GM10266 (cell line): ENCODE data around the gene BLID.

Source experiments
- DNase-seq: peaks from one replicate; pipeline ENCODE4 v3.0.0; 2012; ENCODE audit errors: extremely low spot score
- CTCF ChIP-seq: IDR thresholded peaks from 2 replicates; pipeline ENCODE4 v1.5.1; 2012; ENCODE audit warnings: mild to moderate bottlenecking, low read depth; ENCODE audit not compliant: control insufficient read depth, insufficient read depth; ENCODE audit errors: missing control alignments

Gene BLID

GRCh38 chr11:122081073-122081472 is 34.9 kb downstream of the BLID start:
- no peak for TF ChIP-seq CTCF

GRCh38 chr11:122077459-122077858 is 38.6 kb downstream of the BLID start:
- TF ChIP-seq CTCF, result no peak
- DNase-seq, result no peak

More at GRCh38 chr11:122081073-122081472, 34.9 kb downstream of the BLID start:
- DNase-seq, result no peak

- TF ChIP-seq CTCF, result no peak
- DNase-seq, result no peak
These were observed 39.4 kb downstream of the BLID start for GRCh38 chr11:122076512-122077120.

- TF ChIP-seq CTCF, result no peak
- no peak for DNase-seq
These were observed 41.0 kb downstream of the BLID start for GRCh38 chr11:122075016-122075415.

- TF ChIP-seq CTCF, result no peak
These were observed 42.0 kb downstream of the BLID start for GRCh38 chr11:122074022-122074421.

GRCh38 chr11:122071709-122072202 is 44.3 kb downstream of the BLID start:
- no peak for DNase-seq
- TF ChIP-seq CTCF, result no peak

More at GRCh38 chr11:122074022-122074421, 42.0 kb downstream of the BLID start:
- no peak for DNase-seq

- no peak for DNase-seq
These were observed 46.2 kb downstream of the BLID start for GRCh38 chr11:122069707-122070360.

More at GRCh38 chr11:122069707-122070360, 46.2 kb downstream of the BLID start:
- no peak for TF ChIP-seq CTCF
